ENCODE data around the gene MAP3K20.

- no peak for TF ChIP-seq RAD21 (IDR thresholded peaks at IDR 0.05; ENCODE audit: low read length)
- no peak for TF ChIP-seq FOXM1 (IDR thresholded peaks at IDR 0.05; ENCODE audit: low read depth)
- TF ChIP-seq, protein P1, sequence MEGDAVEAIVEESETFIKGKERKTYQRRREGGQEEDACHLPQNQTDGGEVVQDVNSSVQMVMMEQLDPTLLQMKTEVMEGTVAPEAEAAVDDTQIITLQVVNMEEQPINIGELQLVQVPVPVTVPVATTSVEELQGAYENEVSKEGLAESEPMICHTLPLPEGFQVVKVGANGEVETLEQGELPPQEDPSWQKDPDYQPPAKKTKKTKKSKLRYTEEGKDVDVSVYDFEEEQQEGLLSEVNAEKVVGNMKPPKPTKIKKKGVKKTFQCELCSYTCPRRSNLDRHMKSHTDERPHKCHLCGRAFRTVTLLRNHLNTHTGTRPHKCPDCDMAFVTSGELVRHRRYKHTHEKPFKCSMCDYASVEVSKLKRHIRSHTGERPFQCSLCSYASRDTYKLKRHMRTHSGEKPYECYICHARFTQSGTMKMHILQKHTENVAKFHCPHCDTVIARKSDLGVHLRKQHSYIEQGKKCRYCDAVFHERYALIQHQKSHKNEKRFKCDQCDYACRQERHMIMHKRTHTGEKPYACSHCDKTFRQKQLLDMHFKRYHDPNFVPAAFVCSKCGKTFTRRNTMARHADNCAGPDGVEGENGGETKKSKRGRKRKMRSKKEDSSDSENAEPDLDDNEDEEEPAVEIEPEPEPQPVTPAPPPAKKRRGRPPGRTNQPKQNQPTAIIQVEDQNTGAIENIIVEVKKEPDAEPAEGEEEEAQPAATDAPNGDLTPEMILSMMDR (IDR thresholded peaks at IDR 0.05): no peak
- TF ChIP-seq, protein P2, sequence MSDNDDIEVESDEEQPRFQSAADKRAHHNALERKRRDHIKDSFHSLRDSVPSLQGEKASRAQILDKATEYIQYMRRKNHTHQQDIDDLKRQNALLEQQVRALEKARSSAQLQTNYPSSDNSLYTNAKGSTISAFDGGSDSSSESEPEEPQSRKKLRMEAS (IDR thresholded peaks at IDR 0.05; ENCODE audit: low read depth): no peak
- TF ChIP-seq EP300 (IDR thresholded peaks at IDR 0.05; ENCODE audit: borderline replicate concordance in 1 of 2, low read depth in 1 of 2, low read length in 1 of 2): no peak
- TF ChIP-seq POLR2AphosphoS5 (IDR thresholded peaks at IDR 0.05; ENCODE audit: low read depth, low read length): no peak
- no peak for TF ChIP-seq CHD2 (IDR thresholded peaks at IDR 0.05; ENCODE audit: low read length, partially characterized antibody)
- no peak for TF ChIP-seq EZH2phosphoT487 (IDR thresholded peaks at IDR 0.05; ENCODE audit: borderline replicate concordance, low read depth)
- TF ChIP-seq NFIC (IDR thresholded peaks at IDR 0.05; ENCODE audit: borderline replicate concordance): no peak
- TF ChIP-seq JUND (IDR thresholded peaks at IDR 0.05): no peak
Observed at GRCh38 chr2:173149491-173149890, 73.8 kb downstream of the MAP3K20 start.

Measured in SK-N-SH (cell line).